Stimulated activated naive CD8-positive, alpha-beta T cell treated with anti-CD3 and anti-CD28 coated beads, Interleukin-15, Interleukin-2, amounts not matched to agents 100 ng/mL and 50 ng/mL, for 24 hours (primary cell): Measurements from ENCODE around the gene XPO1.
A peak's percentile ranks its signal among the peaks of the same experiment; 100 is the strongest.
"Not testable (repeated sequence)": the region's sequence is repeated elsewhere in the genome, so short reads cannot be mapped to it uniquely, and the experiment has no call there.

Experiments
- H3K27ac Mint-ChIP-seq: one replicate; pipeline ENCODE4 v1.8.0; 2021; ENCODE audit warnings: mild to moderate bottlenecking, mixed read lengths
- H3K27me3 Mint-ChIP-seq: one replicate; pipeline ENCODE4 v1.8.0; 2021; ENCODE audit warnings: mixed read lengths
- H3K36me3 Mint-ChIP-seq: one replicate; pipeline ENCODE4 v1.8.0; 2021; ENCODE audit warnings: low read depth, mixed read lengths
- H3K4me1 Mint-ChIP-seq: one replicate; pipeline ENCODE4 v1.8.0; 2021; ENCODE audit warnings: low read depth, mixed read lengths
- H3K4me3 Mint-ChIP-seq: one replicate; pipeline ENCODE4 v1.8.0; 2021; ENCODE audit warnings: mild to moderate bottlenecking, mixed read lengths
- H3K9me3 Mint-ChIP-seq: one replicate; pipeline ENCODE4 v1.8.0; 2021; ENCODE audit warnings: mixed read lengths

Gene XPO1, protein sequence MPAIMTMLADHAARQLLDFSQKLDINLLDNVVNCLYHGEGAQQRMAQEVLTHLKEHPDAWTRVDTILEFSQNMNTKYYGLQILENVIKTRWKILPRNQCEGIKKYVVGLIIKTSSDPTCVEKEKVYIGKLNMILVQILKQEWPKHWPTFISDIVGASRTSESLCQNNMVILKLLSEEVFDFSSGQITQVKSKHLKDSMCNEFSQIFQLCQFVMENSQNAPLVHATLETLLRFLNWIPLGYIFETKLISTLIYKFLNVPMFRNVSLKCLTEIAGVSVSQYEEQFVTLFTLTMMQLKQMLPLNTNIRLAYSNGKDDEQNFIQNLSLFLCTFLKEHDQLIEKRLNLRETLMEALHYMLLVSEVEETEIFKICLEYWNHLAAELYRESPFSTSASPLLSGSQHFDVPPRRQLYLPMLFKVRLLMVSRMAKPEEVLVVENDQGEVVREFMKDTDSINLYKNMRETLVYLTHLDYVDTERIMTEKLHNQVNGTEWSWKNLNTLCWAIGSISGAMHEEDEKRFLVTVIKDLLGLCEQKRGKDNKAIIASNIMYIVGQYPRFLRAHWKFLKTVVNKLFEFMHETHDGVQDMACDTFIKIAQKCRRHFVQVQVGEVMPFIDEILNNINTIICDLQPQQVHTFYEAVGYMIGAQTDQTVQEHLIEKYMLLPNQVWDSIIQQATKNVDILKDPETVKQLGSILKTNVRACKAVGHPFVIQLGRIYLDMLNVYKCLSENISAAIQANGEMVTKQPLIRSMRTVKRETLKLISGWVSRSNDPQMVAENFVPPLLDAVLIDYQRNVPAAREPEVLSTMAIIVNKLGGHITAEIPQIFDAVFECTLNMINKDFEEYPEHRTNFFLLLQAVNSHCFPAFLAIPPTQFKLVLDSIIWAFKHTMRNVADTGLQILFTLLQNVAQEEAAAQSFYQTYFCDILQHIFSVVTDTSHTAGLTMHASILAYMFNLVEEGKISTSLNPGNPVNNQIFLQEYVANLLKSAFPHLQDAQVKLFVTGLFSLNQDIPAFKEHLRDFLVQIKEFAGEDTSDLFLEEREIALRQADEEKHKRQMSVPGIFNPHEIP (N-terminal part only)

DNA sequence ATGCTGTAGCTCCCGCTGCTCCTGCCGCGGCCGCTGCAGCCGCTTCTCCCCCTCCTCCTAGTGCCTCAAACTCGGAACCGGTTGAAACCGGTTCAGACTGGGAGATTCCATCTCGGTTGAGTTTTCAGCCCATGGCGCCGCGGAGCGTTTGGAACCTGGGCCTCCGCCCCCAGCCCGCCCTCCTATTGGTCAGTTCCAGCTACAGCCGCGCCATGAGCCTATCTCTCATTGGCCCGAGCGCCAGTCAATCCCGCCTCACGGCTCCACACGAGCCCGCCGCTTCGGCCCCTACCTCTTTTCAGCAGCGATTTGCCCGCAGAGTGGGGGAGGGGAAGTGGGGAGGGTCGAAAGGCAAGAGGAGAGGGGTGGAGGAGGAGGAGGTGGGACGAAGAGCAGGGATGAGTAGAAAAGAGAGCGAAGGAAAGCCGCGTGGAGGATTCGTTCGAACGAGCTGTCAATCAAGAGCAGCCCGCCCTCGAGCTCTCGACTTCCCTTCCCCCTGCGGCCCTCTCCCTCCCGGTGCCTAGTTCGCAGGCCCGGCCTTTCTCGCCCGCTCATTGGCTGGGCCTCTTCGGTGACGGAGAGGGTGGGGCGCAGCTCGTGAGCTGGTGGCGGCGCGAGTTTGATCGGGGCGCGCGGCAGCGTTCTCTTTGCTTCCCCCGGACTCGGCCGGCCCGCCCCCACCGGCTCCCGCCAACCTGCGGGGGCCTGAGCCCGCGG lies at the start of gene XPO1:
Gene XPO1, minus strand, starts transcription at position 157 of the 720 bp plus-strand sequence. CDS start 4,459 bp downstream, outside the sequence.
- Mint-ChIP-seq H3K27ac (peak within 1 kb of the TSS; percentile 100), H3K4me1 (peaks cover 49% of the 10 kb centered on the region), H3K36me3 (peaks cover 23% of the 10 kb centered on the region), H3K27me3 (no peaks in the 10 kb centered on the region), H3K4me3 (peak within 1 kb of the TSS; percentile 95), H3K9me3 (no peaks in the 10 kb centered on the region)

DNA sequence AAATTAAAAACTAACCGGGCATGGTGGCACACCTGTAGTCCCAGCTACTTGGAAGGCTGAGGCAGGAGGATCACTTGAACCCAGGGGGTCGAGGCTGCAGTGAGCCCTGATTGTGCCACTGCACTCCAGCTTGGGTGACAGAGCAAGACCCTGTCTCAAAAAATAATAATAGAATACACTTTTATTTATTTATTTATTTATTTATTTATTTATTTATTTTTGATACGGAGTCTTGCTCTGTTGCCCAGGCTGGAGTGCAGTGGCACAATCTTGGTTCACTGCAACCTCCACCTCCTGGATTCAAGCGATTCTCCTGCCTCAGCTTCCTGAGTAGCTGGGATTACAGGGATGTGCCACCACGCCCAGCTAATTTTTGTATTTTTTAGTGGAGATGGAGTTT lies 48.8 kb upstream of the XPO1 start:
- H3K4me1 Mint-ChIP-seq, H3K9me3 Mint-ChIP-seq, H3K36me3 Mint-ChIP-seq, H3K4me3 Mint-ChIP-seq, H3K27me3 Mint-ChIP-seq, H3K27ac Mint-ChIP-seq: not testable (repeated sequence)

DNA sequence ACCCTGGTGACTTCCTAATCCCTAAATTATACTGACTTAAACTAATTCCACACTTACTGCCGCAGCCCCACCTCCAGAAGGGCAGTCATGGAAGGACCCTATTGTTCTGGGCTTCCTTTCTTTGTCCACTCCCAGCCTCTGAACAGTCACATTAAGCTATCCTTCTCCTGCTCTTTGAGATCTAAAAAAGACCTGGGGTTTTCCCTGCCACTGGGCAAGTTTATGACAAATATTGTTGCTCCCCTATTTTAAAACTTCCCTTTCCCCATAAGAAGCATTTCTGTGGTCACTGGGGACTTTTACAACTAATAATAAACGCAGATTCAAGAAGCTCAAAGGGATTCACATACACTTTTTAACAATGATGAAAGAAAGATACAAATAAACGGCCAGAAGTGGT lies 47.2 kb upstream of the XPO1 start:
- no peaks in the 10 kb centered on the region for H3K9me3 Mint-ChIP-seq

DNA sequence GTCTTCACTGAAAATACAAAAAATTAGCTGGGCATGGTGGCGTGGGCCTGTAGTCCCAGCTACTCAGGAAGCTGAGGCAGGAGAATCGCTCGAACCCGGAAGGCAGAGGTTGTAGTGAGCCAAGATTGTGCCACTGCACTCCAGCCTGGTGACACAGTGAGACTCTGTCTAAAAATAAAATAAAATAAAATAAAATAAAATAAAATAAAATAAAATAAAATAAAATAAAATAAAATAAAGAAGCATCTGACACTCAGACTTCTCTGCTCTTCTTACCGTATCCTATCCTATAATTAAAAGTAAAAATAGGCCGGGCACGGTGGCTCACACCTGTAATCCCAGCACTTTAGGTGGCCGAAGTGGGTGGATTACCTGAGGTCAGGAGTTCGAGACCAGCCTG lies 46.2 kb upstream of the XPO1 start:
- not testable (repeated sequence) for H3K4me1 Mint-ChIP-seq, H3K27me3 Mint-ChIP-seq, H3K4me3 Mint-ChIP-seq, H3K27ac Mint-ChIP-seq, H3K9me3 Mint-ChIP-seq, H3K36me3 Mint-ChIP-seq

More for the DNA sequence above, 47.2 kb upstream of the XPO1 start:
- Mint-ChIP-seq H3K4me3 (no peak overlapping the region), H3K4me1 (peaks cover 9% of the 10 kb centered on the region), H3K27me3 (no peaks in the 10 kb centered on the region), H3K27ac (no peak overlapping the region), H3K36me3 (no peaks in the 10 kb centered on the region)

DNA sequence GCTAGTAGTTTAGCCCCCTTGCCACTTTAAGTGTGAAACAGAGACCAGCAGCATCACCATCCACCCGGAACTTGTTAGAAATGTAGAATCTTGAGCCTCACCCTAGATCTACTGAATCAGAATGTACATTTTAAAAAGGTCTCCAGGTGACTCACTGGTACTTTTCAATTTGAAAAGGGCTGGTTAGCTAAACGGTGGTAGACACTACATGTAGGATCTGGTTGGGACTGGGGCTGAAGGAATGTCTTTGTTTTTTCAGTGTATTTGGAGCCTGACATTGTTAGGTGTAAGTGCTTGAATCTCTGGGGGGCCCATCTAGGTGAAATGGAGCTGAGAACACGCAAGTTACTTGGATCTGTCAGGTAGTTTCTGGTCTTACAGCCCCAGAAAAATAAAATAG lies 44.0 kb upstream of the XPO1 start:
- Mint-ChIP-seq H3K4me1 (peaks cover 9% of the 10 kb centered on the region), H3K9me3 (no peaks in the 10 kb centered on the region), H3K36me3 (no peaks in the 10 kb centered on the region), H3K27me3 (no peaks in the 10 kb centered on the region), H3K4me3 (no peak overlapping the region), H3K27ac (no peak overlapping the region)

DNA sequence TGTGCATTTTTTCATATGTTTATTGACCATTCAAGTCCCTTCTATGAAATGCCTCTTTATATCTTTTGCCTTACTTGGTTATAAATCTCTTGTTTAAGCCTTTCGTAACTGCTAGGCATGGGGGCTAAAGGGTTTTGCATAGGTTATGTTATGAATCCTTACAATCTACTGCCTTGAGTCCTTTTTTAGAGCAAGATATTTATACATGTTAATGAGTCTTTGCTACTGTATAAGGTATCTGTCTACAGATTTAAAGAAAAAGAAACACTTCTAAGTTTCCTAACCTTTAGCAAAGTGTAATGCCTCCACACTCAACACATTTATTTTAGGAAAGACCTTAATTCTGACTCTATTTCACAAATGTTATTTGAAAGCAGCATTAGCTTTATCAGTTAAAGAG lies 43.6 kb upstream of the XPO1 start:
- Mint-ChIP-seq H3K36me3 (no peaks in the 10 kb centered on the region), H3K27ac (no peak overlapping the region), H3K9me3 (no peaks in the 10 kb centered on the region), H3K4me3 (no peak overlapping the region), H3K4me1 (peaks cover 9% of the 10 kb centered on the region), H3K27me3 (no peaks in the 10 kb centered on the region)

DNA sequence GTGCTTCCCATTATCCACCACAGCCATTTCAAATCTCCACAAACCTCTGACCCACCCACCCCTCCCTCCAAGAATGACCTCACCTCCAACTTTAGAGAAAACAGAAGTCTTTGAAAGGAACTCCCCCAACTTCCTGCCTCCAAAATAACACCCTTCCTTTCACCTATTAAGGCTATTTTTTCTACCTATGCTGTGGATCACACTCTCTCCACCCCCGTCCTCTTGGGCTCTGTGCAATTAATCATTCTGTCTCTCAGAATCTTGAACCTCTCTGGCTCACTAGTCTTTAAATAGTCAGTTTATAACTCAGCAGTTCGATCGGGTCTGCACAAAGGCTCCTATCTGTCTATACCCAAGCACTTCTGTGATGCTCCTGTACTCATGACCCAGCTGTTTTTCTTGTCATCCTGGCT lies 37.3 kb upstream of the XPO1 start:
- Mint-ChIP-seq H3K27ac (no peak overlapping the region), H3K4me1 (peaks cover 11% of the 10 kb centered on the region), H3K4me3 (no peak overlapping the region), H3K9me3 (no peaks in the 10 kb centered on the region), H3K36me3 (no peaks in the 10 kb centered on the region), H3K27me3 (no peaks in the 10 kb centered on the region)

DNA sequence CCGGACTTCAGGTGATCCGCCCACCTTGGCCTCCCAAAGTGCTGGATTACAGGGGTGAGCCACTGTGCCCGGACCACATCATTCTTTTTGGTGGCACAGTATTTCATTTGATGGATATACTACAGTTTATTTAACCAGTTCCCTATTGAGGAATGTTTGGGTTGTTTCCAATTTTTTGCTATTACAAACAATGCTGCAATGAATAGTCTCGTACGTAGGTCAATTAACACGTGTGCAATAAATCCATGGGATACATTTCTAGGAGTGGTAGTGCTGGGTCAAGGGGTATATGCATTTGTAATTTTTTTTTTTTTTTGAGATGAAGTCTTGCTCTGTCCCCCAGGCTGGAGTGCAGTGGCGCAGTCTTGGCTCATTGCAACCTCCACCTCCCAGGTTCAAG lies 28.4 kb upstream of the XPO1 start:
- Mint-ChIP-seq H3K4me3 (no peak overlapping the region), H3K9me3 (no peaks in the 10 kb centered on the region), H3K27me3 (no peaks in the 10 kb centered on the region), H3K4me1 (no peaks in the 10 kb centered on the region), H3K36me3 (no peaks in the 10 kb centered on the region), H3K27ac (no peak overlapping the region)

DNA sequence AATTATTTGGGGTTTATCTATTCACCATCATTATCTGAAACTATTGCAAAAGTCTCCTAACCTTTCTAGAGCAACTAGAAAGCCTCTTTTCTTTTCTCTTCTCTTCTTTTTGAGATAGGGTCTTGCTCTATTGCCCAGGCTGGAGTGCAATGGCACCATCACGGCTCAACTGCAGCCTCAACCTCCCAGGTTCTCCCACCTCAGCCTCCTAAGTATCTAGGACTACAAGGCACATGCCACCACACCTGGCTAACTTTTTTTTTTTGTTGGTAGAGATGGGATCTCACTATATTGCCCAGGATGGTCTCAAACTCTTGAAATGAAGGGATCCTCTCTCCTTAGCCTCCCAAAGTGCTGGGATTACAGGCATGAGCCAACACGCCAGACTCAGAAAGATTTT lies 24.5 kb upstream of the XPO1 start:
- no peaks in the 10 kb centered on the region for H3K4me1 Mint-ChIP-seq
- H3K9me3 Mint-ChIP-seq = no peaks in the 10 kb centered on the region
- no peak overlapping the region for H3K4me3 Mint-ChIP-seq
- H3K27ac Mint-ChIP-seq = no peak overlapping the region
- H3K27me3 Mint-ChIP-seq = no peaks in the 10 kb centered on the region
- no peaks in the 10 kb centered on the region for H3K36me3 Mint-ChIP-seq

DNA sequence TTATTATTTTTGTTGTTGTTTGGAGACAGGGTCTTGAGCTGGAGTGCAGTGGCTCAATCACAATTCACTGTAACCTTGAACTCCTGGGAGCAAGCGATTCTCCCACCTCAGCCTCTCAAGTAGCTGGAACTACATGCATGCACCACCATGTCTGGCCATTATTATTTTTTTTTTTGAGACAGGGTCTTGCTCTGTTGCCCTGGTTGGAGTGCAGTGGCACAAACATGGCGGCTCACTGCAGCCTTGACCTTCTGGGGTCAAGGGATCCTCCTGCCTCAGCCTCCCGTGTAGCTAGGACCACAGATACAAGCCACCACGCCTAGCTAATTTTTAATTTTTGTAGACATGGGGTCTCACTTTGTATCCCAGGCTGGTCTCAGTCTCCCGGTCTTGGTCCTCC lies 20.0 kb upstream of the XPO1 start:
- Mint-ChIP-seq H3K27me3 (no peaks in the 10 kb centered on the region), H3K4me1 (no peaks in the 10 kb centered on the region), H3K4me3 (no peak overlapping the region), H3K27ac (no peak overlapping the region), H3K9me3 (no peaks in the 10 kb centered on the region), H3K36me3 (no peaks in the 10 kb centered on the region)

DNA sequence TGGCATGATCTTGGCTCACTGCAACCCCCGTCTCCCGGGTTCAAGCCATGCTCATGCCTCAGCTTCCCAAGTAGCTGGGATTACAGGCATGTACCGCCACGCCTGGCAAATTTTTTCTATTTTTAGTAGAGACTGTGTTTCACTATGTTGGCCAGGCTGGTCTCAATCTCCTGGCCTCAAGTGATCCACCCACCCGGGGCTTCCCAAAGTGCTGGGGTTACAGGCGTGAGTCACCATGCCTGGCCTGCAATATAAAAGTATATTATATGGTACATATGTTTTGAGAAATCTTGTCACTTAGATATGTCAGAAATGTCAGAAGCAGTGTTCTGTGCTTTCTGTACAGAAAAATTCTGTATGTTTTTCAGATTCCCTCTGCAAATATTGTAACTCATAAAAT lies 19.2 kb upstream of the XPO1 start:
- Mint-ChIP-seq H3K4me1 (no peaks in the 10 kb centered on the region), H3K36me3 (no peaks in the 10 kb centered on the region), H3K9me3 (no peaks in the 10 kb centered on the region), H3K27ac (no peak overlapping the region), H3K4me3 (no peak overlapping the region), H3K27me3 (no peaks in the 10 kb centered on the region)

DNA sequence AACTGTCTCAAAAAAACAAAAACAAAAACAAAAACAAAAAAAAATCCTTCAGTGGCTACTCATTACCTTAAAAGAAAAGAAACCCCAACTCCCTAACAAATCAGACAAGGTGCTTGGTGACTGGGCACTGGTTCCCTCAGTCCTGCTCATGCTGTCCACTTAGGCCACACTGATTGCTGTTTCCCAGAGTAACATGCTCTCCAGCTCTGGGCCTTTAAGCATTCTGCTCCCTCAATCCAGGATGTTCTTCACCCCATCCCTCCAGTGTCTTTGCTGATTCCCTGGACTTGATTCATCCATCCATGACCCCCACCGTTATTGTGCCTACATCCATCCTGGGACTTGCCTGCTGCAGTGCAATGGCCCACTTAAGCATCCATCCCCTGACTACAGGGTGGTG lies 16.4 kb upstream of the XPO1 start:
- no peaks in the 10 kb centered on the region for H3K27me3 Mint-ChIP-seq
- no peaks in the 10 kb centered on the region for H3K4me1 Mint-ChIP-seq
- no peaks in the 10 kb centered on the region for H3K36me3 Mint-ChIP-seq
- H3K9me3 Mint-ChIP-seq = no peaks in the 10 kb centered on the region
- H3K27ac Mint-ChIP-seq = no peak overlapping the region
- no peak overlapping the region for H3K4me3 Mint-ChIP-seq

DNA sequence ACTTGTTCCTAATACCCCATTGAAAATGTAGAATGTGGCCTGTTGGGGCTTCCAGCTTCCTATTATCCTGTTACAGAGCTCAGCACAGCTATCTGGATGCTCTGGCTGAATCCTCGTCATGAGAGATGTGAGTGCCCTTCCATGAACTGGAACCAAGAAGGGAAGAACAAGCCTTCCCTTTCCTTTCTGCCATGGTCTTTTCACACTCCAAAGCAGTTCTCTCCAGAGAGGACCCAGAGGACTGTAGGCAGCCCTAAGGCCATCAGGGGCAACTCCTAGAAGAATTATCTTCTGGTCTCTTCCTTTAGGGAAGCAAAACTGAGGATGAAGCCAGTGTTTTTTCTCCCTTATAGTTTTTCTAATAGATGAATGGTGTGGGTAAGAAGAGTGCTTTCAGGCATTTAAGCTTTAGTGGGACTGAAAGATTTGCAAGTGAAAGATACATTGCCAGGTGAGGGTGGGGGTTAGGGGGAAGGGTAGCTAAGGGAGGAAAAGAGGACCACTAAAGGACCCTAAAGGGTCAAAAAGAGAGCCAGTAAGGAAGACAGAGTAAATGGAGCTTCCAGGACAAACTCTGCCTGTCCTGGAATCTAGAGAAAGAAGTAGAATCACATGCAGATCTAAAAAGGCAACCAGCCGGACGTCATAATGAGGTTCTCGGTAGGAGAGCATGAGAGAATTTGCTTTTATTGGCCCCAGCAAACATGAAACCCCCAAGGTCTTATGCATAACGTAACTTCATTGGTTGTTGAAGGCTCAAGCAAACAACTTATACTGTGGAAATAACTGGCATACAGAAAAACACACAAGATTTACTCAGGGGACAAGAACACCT lies 12.4 kb upstream of the XPO1 start:
- Mint-ChIP-seq H3K27me3 (no peaks in the 10 kb centered on the region), H3K9me3 (no peaks in the 10 kb centered on the region), H3K4me3 (no peak overlapping the region), H3K4me1 (no peaks in the 10 kb centered on the region), H3K27ac (no peak overlapping the region), H3K36me3 (no peaks in the 10 kb centered on the region)

DNA sequence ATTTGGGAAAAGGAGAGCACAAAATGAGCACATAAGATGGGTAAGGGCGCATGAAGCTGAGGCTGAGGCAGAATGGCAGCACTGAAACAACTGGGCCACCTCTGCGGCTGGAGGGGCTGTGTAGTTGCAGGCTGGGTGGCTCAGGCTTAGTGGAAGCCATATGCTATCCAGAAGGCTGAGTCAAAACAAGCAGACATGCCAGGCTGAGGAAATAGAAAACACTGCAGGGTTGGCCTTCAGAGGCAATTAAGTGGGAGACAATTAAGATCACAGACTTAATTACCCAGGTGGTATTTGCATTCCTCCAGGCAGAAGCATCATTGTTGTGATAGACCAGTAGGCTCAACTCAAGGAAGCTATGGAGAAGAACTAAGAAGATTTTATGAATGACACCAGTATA lies 11.4 kb upstream of the XPO1 start:
- Mint-ChIP-seq H3K9me3 (no peaks in the 10 kb centered on the region), H3K27ac (no peak overlapping the region), H3K4me1 (no peaks in the 10 kb centered on the region), H3K4me3 (no peak overlapping the region), H3K27me3 (no peaks in the 10 kb centered on the region), H3K36me3 (no peaks in the 10 kb centered on the region)
